Mucosa of stomach (tissue), 1 donor: ENCODE measurements around the gene ITGB3.
"Not testable (repeated sequence)": the region's sequence is repeated elsewhere in the genome, so short reads cannot be mapped to it uniquely, and the experiment has no call there.

Source experiments
- H3K27me3 ChIP-seq: one replicate; pipeline ENCODE4 v1.7.0; 2013; ENCODE audit warnings: mild to moderate bottlenecking, low read length; ENCODE audit not compliant: control insufficient read depth, insufficient read depth
- H3K36me3 ChIP-seq: one replicate; pipeline ENCODE4 v1.7.0; 2013; ENCODE audit warnings: low read length; ENCODE audit not compliant: control insufficient read depth, insufficient read depth
- H3K4me1 ChIP-seq: one replicate; pipeline ENCODE4 v1.7.0; 2013; ENCODE audit warnings: mild to moderate bottlenecking, low read length; ENCODE audit not compliant: control insufficient read depth, insufficient read depth
- H3K4me3 ChIP-seq: one replicate; pipeline ENCODE4 v1.7.0; 2013; ENCODE audit warnings: low read length
- H3K9ac ChIP-seq: one replicate; pipeline ENCODE4 v1.7.0; 2013; ENCODE audit warnings: mild to moderate bottlenecking, low read length, moderate library complexity
- H3K9me3 ChIP-seq: one replicate; pipeline ENCODE4 v1.7.0; 2013; ENCODE audit warnings: mild to moderate bottlenecking, low read length, moderate library complexity; ENCODE audit not compliant: control insufficient read depth
- donor health status: Pancreatic carcinoma.

ITGB3 gene

DNA sequence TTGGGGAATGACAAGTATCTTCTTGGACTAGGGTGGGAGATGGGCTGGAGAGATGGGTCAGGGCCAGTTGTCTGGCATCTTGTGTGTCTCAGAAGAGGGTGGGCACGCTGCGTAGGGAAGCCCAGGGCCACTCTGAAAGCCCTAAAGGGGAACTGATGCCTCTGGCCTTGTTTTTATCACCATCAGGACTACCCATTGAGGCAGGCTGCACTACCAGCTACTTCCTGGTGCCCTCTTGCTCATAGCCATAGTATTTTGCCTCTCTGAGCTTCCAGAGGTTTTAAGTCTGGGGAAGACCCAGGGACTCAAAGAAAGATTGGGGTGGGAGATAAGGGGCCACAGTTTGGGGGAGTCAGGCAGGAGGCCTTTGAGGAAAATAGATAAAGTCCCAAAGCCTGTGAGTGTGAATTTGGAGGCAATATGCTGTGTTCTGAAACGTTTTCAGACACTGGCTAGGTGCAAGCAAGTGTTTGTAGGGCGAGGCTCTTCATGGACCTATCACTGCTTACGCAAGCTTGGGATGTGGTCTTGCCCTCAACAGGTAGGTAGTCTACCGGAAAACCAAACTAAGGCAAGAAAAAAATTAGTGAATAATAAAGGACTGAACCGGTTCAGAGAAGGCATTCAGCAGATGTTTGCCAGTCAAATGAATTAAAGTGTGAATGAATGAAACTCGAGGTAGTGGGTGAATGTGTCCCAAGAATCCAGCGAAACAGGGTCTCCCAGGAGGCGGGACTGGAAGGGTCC is 688 bp upstream of the ITGB3 start:
- no peak overlapping the region for H3K9ac ChIP-seq

DNA sequence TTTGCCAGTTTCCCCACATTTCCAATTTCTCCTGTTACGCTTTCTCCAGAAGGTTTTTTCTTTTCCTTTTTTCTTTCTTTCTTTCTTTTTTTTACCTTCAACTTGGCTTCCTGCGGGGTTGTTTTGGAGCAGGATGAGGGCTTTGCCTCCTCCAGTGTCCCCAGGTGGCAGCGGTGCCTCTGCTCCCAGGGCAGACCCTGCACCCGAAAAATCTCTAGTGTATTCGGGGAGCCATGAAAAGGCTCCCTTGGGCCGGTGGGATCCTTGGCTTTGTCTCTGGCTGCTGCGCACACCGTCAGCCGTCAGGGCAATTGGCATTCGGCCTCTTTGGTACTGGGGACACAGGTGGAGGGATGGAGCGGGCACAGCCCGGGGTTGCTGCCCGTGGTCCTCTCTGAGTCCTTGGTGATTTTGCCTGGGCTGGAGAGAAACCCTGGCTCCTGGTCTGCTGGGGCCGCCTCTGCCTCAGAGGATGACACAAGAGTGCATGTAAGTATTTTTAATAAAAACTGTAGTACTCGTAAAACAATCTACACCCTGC is 846 bp downstream of the ITGB3 start:
- H3K4me3 ChIP-seq: peak overlapping the region; percentile 19
- no peaks in the 10 kb centered on the region for H3K36me3 ChIP-seq
- peaks cover 4% of the 10 kb centered on the region for H3K4me1 ChIP-seq
- peak overlapping the region; percentile 55 for H3K9ac ChIP-seq
- no peaks in the 10 kb centered on the region for H3K9me3 ChIP-seq
- peaks cover 48% of the 10 kb centered on the region for H3K27me3 ChIP-seq

More for the DNA sequence above, 688 bp upstream of the ITGB3 start:
- no peaks in the 10 kb centered on the region for H3K9me3 ChIP-seq
- H3K4me3 ChIP-seq: no peak overlapping the region
- H3K36me3 ChIP-seq: no peaks in the 10 kb centered on the region
- peaks cover 45% of the 10 kb centered on the region for H3K27me3 ChIP-seq
- H3K4me1 ChIP-seq: peaks cover 4% of the 10 kb centered on the region

DNA sequence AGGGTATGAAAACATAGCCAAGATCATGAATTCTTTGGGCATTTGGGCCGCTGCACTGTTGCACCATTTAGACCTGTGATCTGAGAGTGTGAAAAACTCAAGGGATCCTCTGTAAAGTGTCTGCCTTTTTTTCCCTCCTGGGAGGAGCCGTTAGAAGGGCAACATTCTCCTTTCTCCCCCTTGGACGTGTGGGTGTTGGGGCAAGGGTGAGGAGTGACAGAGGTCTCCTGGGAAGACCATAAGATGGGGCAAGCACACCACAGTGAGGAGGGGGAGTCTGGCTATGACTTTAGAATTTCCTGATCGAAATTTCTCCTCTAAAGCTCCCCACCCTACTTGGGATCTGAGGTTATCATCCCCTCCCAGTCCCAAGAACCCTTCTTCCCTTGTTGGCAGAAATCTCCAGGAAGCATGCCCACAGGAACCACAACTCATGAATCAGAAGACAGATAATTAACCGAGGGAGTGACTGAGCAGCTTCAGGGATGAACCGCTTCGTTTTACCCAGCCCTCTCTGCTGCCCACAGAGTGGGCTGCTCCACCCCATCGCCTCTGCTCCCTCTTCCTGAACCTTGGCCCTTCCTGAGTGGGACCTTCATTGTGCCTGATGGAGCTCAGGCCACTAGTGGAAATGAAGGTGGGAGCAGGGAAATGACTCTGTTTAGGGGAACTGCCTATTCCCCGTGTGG is 4.2 kb downstream of the ITGB3 start:
- H3K4me3 ChIP-seq: no peak overlapping the region
- no peak overlapping the region for H3K9ac ChIP-seq
- H3K4me1 ChIP-seq: peaks cover 4% of the 10 kb centered on the region
- no peaks in the 10 kb centered on the region for H3K36me3 ChIP-seq
- H3K27me3 ChIP-seq: peaks cover 44% of the 10 kb centered on the region
- no peaks in the 10 kb centered on the region for H3K9me3 ChIP-seq

GRCh38 chr17:47262586-47262985 is 9.0 kb downstream of the ITGB3 start:
- H3K9ac ChIP-seq: no peak overlapping the region
- peaks cover 4% of the 10 kb centered on the region for H3K4me1 ChIP-seq
- H3K36me3 ChIP-seq: no peaks in the 10 kb centered on the region
- peaks cover 6% of the 10 kb centered on the region for H3K27me3 ChIP-seq
- H3K4me3 ChIP-seq: no peak overlapping the region
- H3K9me3 ChIP-seq: no peaks in the 10 kb centered on the region

DNA sequence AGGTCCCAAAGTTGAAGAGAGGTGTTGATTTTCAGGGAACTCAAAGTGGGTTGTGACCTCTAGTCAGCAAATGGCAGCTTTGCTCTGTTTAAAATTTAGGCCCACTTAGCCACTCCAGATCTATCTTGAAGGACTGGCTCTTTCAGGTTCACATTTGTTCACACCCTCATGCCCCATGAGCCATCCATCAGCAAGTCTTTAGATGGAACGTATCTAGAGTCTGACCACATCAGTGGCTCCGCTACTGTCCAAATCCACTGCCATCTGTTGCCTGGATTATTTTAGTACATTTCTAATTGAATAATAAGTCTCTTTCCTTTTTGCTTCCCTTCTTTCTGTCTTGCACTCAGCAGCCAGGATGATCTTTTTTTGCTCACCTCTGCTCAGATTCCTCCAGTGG is 10.5 kb downstream of the ITGB3 start:
- Histone ChIP-seq H3K9me3 (no peaks in the 10 kb centered on the region), H3K4me1 (peaks cover 4% of the 10 kb centered on the region), H3K9ac (no peak overlapping the region), H3K36me3 (no peaks in the 10 kb centered on the region), H3K27me3 (no peaks in the 10 kb centered on the region), H3K4me3 (no peak overlapping the region)

DNA sequence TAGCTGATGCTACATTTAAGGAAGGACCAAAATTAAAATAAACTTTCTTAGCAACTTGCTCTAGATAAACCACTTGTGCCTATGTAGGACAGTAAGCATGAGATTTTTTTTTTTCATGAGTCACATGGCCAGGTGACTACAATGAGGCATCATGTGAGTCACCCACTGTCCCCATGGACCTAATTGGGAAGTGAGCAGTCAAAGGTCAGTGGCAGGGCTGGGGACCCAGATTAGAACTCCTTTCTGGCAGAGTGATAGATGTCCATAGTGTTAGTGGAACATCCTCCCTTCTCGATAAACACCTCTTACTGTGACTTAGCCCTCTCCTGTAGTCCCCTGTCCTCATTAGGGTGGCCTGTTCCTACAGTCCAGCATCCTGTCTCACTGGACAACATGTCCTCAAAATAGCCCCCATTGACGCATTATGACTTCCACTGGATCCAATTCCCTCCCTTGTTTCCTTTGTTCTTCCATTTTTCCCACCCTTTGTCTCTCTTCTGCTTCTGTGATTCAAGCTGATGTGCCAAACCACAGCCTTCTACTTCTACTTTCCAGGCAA is 12.4 kb downstream of the ITGB3 start:
- H3K9ac ChIP-seq: no peak overlapping the region
- H3K9me3 ChIP-seq: no peaks in the 10 kb centered on the region
- H3K4me3 ChIP-seq: no peak overlapping the region
- H3K4me1 ChIP-seq: peaks cover 4% of the 10 kb centered on the region
- no peaks in the 10 kb centered on the region for H3K36me3 ChIP-seq
- no peaks in the 10 kb centered on the region for H3K27me3 ChIP-seq

DNA sequence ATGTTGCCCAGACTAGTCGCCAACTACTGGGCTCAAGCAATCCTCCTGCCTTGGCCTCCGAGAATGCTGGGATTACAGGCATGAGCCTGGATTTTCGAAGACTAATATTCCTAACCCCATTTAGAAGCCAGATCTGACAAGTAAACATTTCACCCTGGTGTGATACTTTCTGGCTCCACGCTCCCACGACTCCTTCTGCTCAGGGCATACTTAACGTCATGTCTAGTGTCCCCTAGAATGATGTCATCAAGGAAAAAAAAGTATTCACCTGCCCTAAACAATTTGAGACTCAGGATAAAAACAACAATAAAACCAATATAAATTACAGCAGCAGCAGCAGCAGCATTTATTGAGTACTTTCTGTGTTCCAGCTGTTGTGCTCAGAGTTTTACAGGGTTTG is 13.2 kb downstream of the ITGB3 start:
- Histone ChIP-seq H3K36me3 (no peaks in the 10 kb centered on the region), H3K27me3 (no peaks in the 10 kb centered on the region), H3K4me3 (no peak overlapping the region), H3K9me3 (no peaks in the 10 kb centered on the region), H3K9ac (no peak overlapping the region), H3K4me1 (peaks cover 4% of the 10 kb centered on the region)

DNA sequence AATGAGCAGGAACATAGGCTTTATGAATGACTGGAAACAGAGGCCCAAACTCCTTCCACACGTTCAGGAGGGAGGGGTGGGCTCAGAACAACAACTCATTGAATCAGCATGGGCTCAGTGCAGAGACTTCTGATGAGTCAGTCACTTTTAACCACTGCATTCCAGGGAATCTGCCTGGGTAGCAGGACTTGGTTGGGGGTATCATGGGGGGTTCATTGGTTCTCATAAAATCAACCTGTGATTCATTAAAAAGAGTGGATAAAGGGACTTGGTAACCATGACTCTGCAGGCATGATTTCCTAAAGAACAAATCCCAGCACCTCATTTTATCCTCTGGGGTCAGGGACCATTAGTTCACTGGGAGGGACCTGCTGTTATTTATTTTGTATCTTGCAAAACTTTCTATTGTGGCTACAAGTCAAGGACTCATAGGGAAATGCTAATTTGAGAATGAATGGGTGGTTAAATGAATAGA is 13.8 kb downstream of the ITGB3 start:
- H3K9me3 ChIP-seq: no peaks in the 10 kb centered on the region
- no peaks in the 10 kb centered on the region for H3K27me3 ChIP-seq
- no peaks in the 10 kb centered on the region for H3K36me3 ChIP-seq
- H3K4me3 ChIP-seq: no peak overlapping the region
- no peak overlapping the region for H3K9ac ChIP-seq
- peaks cover 4% of the 10 kb centered on the region for H3K4me1 ChIP-seq

DNA sequence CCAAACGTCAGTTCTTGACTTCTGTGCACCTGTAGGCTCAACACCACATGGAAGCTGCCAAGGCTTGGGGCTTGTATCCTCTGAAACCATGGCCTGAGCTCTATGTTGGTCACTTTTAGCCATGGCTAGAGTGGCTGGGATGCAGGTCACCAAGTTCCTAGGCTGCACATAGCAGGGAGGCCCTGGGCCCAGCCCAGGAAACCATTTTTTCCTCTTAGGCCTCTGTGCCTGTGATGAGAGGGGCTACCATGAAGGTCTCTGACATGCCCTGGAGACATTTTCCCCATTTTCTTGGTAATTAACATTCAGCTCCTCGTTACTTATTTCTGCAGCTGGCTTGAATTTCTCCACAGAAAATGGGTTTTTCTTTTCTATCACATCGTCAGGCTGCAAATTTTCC is 15.3 kb downstream of the ITGB3 start:
- not testable (repeated sequence) for H3K36me3 ChIP-seq, H3K4me1 ChIP-seq, H3K9me3 ChIP-seq, H3K4me3 ChIP-seq, H3K9ac ChIP-seq, H3K27me3 ChIP-seq

- H3K27me3 ChIP-seq, H3K4me1 ChIP-seq, H3K9ac ChIP-seq: not testable (repeated sequence)
Observed at GRCh38 chr17:47269561-47270280, 16.1 kb downstream of the ITGB3 start.

GRCh38 chr17:47270946-47271705 is 17.5 kb downstream of the ITGB3 start:
- Histone ChIP-seq H3K9ac (no peak overlapping the region), H3K4me3 (no peak overlapping the region), H3K4me1 (peaks cover 15% of the 10 kb centered on the region), H3K27me3 (no peaks in the 10 kb centered on the region), H3K9me3 (no peaks in the 10 kb centered on the region), H3K36me3 (no peaks in the 10 kb centered on the region)

More at GRCh38 chr17:47269561-47270280, 16.1 kb downstream of the ITGB3 start:
- H3K9me3 ChIP-seq, H3K4me3 ChIP-seq, H3K36me3 ChIP-seq: not testable (repeated sequence)
